Neural cell (in vitro differentiated cells): ENCODE measurements around the gene CD200R1L. TPM values are rescaled to one million over a fixed set of nuclear protein-coding genes. Genes with fewer than 3 reads are reported as not detected.

Experiments used
- H2AFZ ChIP-seq: fragments of 200-600, 300-800 bp; sonication (generic), shearing (Covaris generic); 2 replicates; pipeline ENCODE4 v1.6.0; 2014; ENCODE audit warnings: low read depth, mild to moderate bottlenecking, antibody characterized with exemption, low read length, moderate library complexity
- H3F3A ChIP-seq: fragments of 200-600 bp; shearing (Covaris generic); 2 replicates; pipeline ENCODE4 v1.6.1; 2016; ENCODE audit warnings: mild to moderate bottlenecking, moderate library complexity, mixed read lengths, antibody characterized with exemption, low read length; ENCODE audit not compliant: insufficient read depth, poor library complexity, severe bottlenecking
- H3K27ac ChIP-seq: fragments of 200-600, 300-800 bp; sonication (generic), shearing (Covaris generic); 2 replicates; pipeline ENCODE4 v1.5.1; 2014; ENCODE audit warnings: mild to moderate bottlenecking, low read length, moderate library complexity
- H3K27me3 ChIP-seq: fragments of 300-800, 200-600 bp; sonication (generic), shearing (Covaris generic); 2 replicates; pipeline ENCODE4 v1.6.0; 2014; ENCODE audit warnings: mild to moderate bottlenecking, low read depth, low read length, moderate library complexity; ENCODE audit not compliant: insufficient read depth
- H3K36me3 ChIP-seq: fragments of 300-800, 200-600 bp; sonication (generic), shearing (Covaris generic); 2 replicates; pipeline ENCODE4 v1.5.1; 2014; ENCODE audit warnings: mild to moderate bottlenecking, antibody characterized with exemption, low read length, moderate library complexity; ENCODE audit not compliant: insufficient read depth
- H3K4me2 ChIP-seq: fragments of 300-800, 200-600 bp; sonication (generic), shearing (Covaris generic); 2 replicates; pipeline ENCODE4 v1.6.0; 2014; ENCODE audit warnings: mild to moderate bottlenecking, low read length
- H3K4me3 ChIP-seq: fragments of 300-800, 200-600 bp; sonication (generic), shearing (Covaris generic); 2 replicates; pipeline ENCODE4 v1.5.1; 2014; ENCODE audit warnings: mild to moderate bottlenecking, low read length, moderate library complexity
- H3K79me2 ChIP-seq: fragments of 200-600 bp; shearing (Covaris generic); replicated peaks from 2 replicates; pipeline ENCODE4 v1.6.0; 2014; ENCODE audit warnings: mild to moderate bottlenecking, low read length, moderate library complexity; ENCODE audit not compliant: insufficient read depth
- H3K9ac ChIP-seq: fragments of 300-800, 200-600 bp; sonication (generic), shearing (Covaris generic); 2 replicates; pipeline ENCODE4 v1.6.1; 2016; ENCODE audit warnings: mild to moderate bottlenecking, low read length, mixed read lengths
- H3K9me2 ChIP-seq: fragments of 200-600 bp; shearing (Covaris generic); 2 replicates; pipeline ENCODE4 v1.6.1; 2016; ENCODE audit warnings: mild to moderate bottlenecking, low read length, mixed read lengths; ENCODE audit not compliant: insufficient read depth
- H3K9me3 ChIP-seq: fragments of 200-600, 300-800 bp; sonication (generic), shearing (Covaris generic); 2 replicates; pipeline ENCODE4 v1.6.1; 2016; ENCODE audit warnings: mild to moderate bottlenecking, mixed run types, low read length, moderate library complexity, mixed read lengths
- H4K20me1 ChIP-seq: fragments of 200-600 bp; shearing (Covaris generic); 2 replicates; pipeline ENCODE4 v1.6.1; 2016; ENCODE audit warnings: mild to moderate bottlenecking, mixed run types; ENCODE audit not compliant: insufficient read depth
- EP300 ChIP-seq: fragments of 450-650 bp; conservative IDR thresholded peaks from 2 replicates; pipeline ENCODE4 v1.6.1; 2014; ENCODE audit warnings: antibody characterized with exemption, mild to moderate bottlenecking, moderate library complexity; ENCODE audit not compliant: poor library complexity, severe bottlenecking
- EZH2 ChIP-seq: fragments of 200-600, 300-800 bp; shearing (Covaris generic), sonication (generic); IDR thresholded peaks from 2 replicates; pipeline ENCODE4 v1.6.1; 2014; ENCODE audit warnings: antibody characterized with exemption, low read length, borderline replicate concordance, mild to moderate bottlenecking; ENCODE audit not compliant: insufficient read depth, poor library complexity, severe bottlenecking
- MXI1 ChIP-seq: fragments of 450-650 bp; conservative IDR thresholded peaks from 2 replicates; pipeline ENCODE4 v1.6.1; 2014; ENCODE audit warnings: antibody characterized with exemption, mild to moderate bottlenecking; ENCODE audit not compliant: poor library complexity, severe bottlenecking
- POLR2AphosphoS5 ChIP-seq: IDR thresholded peaks from 2 replicates; pipeline ENCODE4 v1.6.1; 2012
- RAD21 ChIP-seq: fragments of 450-650 bp; conservative IDR thresholded peaks from 2 replicates; pipeline ENCODE4 v1.6.1; 2014; ENCODE audit warnings: antibody characterized with exemption, mild to moderate bottlenecking, moderate library complexity
- SMC3 ChIP-seq: fragments of 450-650 bp; conservative IDR thresholded peaks from 2 replicates; pipeline ENCODE4 v1.6.1; 2014; ENCODE audit warnings: antibody characterized with exemption, mild to moderate bottlenecking, moderate library complexity; ENCODE audit not compliant: poor library complexity
- TAF1 ChIP-seq: IDR thresholded peaks from 2 replicates; pipeline ENCODE4 v1.6.1; 2012; ENCODE audit warnings: low read depth
- polyA plus RNA-seq: library from polyadenylated mRNA; depleted of rRNA; stranded (reverse); fragments of >200 nt; gene quantifications from 2 replicates; pipeline ENCODE4 v1.2.3, GENCODE V29; 2014
- TF ChIP-seq, protein P1 (sequence below): fragments of 450-650 bp; IDR thresholded peaks from 2 replicates; pipeline ENCODE4 v1.5.1; 2014; ENCODE audit warnings: antibody characterized with exemption, mild to moderate bottlenecking, moderate library complexity; ENCODE audit not compliant: poor library complexity, severe bottlenecking
- TF ChIP-seq, protein P2 (sequence below): IDR thresholded peaks from 2 replicates; pipeline ENCODE4 v1.6.1; 2012; ENCODE audit warnings: borderline replicate concordance

CD200R1L gene
- polyA plus RNA-seq, 1 donor from 2014 or later: not detected

DNA sequence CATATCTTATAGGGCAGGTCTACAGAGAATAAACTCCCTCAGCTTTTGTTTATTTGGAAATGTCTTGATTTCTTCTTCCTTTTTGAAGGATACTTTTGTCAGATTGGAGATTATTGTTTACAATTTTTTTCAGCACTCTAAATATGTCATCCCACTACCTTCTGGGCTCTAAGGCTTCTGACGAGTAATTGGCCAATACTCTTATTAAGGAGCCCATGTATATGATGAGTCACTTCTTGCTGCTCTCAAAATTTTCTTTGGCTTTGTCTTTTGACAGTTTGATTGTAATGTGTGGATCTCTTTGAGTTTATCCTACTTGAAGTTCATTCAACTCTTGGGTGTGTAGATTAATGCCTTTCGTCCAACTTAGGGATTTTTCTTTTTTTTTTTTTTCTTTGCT lies 28.9 kb upstream of the CD200R1L start:
- Histone ChIP-seq H3K9ac (no peak overlapping the region), H3F3A (no peaks in the 10 kb centered on the region), H3K9me2 (no peaks in the 10 kb centered on the region), H3K9me3 (no peaks in the 10 kb centered on the region), H3K4me3 (no peak overlapping the region), H3K27ac (no peak overlapping the region), H3K36me3 (no peaks in the 10 kb centered on the region), H3K27me3 (no peaks in the 10 kb centered on the region), H3K4me2 (no peak overlapping the region), H3K79me2 (no peaks in the 10 kb centered on the region), H4K20me1 (no peaks in the 10 kb centered on the region), H2AFZ (no peak overlapping the region)
- TF ChIP-seq RAD21 (no peak), EP300 (no peak), POLR2AphosphoS5 (no peak), SMC3 (no peak), MXI1 (no peak), EZH2 (no peak), TAF1 (no peak)
- TF ChIP-seq, protein P1, sequence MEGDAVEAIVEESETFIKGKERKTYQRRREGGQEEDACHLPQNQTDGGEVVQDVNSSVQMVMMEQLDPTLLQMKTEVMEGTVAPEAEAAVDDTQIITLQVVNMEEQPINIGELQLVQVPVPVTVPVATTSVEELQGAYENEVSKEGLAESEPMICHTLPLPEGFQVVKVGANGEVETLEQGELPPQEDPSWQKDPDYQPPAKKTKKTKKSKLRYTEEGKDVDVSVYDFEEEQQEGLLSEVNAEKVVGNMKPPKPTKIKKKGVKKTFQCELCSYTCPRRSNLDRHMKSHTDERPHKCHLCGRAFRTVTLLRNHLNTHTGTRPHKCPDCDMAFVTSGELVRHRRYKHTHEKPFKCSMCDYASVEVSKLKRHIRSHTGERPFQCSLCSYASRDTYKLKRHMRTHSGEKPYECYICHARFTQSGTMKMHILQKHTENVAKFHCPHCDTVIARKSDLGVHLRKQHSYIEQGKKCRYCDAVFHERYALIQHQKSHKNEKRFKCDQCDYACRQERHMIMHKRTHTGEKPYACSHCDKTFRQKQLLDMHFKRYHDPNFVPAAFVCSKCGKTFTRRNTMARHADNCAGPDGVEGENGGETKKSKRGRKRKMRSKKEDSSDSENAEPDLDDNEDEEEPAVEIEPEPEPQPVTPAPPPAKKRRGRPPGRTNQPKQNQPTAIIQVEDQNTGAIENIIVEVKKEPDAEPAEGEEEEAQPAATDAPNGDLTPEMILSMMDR: no peak
- TF ChIP-seq, protein P2, sequence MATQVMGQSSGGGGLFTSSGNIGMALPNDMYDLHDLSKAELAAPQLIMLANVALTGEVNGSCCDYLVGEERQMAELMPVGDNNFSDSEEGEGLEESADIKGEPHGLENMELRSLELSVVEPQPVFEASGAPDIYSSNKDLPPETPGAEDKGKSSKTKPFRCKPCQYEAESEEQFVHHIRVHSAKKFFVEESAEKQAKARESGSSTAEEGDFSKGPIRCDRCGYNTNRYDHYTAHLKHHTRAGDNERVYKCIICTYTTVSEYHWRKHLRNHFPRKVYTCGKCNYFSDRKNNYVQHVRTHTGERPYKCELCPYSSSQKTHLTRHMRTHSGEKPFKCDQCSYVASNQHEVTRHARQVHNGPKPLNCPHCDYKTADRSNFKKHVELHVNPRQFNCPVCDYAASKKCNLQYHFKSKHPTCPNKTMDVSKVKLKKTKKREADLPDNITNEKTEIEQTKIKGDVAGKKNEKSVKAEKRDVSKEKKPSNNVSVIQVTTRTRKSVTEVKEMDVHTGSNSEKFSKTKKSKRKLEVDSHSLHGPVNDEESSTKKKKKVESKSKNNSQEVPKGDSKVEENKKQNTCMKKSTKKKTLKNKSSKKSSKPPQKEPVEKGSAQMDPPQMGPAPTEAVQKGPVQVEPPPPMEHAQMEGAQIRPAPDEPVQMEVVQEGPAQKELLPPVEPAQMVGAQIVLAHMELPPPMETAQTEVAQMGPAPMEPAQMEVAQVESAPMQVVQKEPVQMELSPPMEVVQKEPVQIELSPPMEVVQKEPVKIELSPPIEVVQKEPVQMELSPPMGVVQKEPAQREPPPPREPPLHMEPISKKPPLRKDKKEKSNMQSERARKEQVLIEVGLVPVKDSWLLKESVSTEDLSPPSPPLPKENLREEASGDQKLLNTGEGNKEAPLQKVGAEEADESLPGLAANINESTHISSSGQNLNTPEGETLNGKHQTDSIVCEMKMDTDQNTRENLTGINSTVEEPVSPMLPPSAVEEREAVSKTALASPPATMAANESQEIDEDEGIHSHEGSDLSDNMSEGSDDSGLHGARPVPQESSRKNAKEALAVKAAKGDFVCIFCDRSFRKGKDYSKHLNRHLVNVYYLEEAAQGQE: no peak

DNA sequence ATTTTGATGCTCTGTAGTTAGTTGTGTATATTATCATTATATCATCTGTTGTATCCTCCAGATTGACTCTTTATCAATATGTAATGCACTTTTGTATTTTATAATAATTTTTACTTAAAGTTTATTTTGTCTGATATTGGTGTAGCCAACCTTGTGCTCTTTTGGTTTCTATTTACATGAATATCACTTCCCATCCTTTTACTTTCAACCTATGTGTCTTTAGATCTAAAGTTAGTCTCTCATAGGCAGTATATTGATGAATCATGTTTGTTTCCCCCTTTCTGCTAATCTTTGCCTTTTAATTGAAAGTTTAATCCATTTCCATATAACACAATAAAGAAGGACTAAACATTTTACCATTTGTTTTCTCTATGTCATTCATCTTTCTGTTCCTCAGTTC lies 28.1 kb upstream of the CD200R1L start:
- Histone ChIP-seq H3K4me2 (no peak overlapping the region), H4K20me1 (no peaks in the 10 kb centered on the region), H3K36me3 (no peaks in the 10 kb centered on the region), H3K4me3 (no peak overlapping the region), H2AFZ (no peak overlapping the region), H3K27me3 (no peaks in the 10 kb centered on the region), H3K79me2 (no peaks in the 10 kb centered on the region), H3K27ac (no peak overlapping the region), H3F3A (no peaks in the 10 kb centered on the region), H3K9me3 (no peaks in the 10 kb centered on the region), H3K9me2 (no peaks in the 10 kb centered on the region), H3K9ac (no peak overlapping the region)
- TF ChIP-seq SMC3: no peak
- TF ChIP-seq, protein P1: no peak
- no peak for TF ChIP-seq RAD21
- TF ChIP-seq EP300: no peak
- TF ChIP-seq TAF1: no peak
- no peak for TF ChIP-seq MXI1
- no peak for TF ChIP-seq POLR2AphosphoS5
- TF ChIP-seq EZH2: no peak
- TF ChIP-seq, protein P2: no peak
